NCI-H446 (cell line): ENCODE results near the gene EPS8L2.
"Not testable (repeated sequence)": the region's sequence is repeated elsewhere in the genome, so short reads cannot be mapped to it uniquely, and the experiment has no call there.

ENCODE experiments used
- DNase-seq, 2 experiments: peaks; one replicate each; lab custom pipeline; 2025; lab: John Stamatoyannopoulos, UW

EPS8L2 gene

GRCh38 chr11:690244-690643, 15.8 kb upstream of the EPS8L2 start:
- DNase-seq, result not testable (repeated sequence)

GRCh38 chr11:690738-691633, 15.0 kb upstream of the EPS8L2 start:
- DNase-seq, result no peak

GRCh38 chr11:691710-692590, 14.1 kb upstream of the EPS8L2 start:
- DNase-seq, result no peak

GRCh38 chr11:692824-693414, 13.1 kb upstream of the EPS8L2 start:
- no peak for DNase-seq

- DNase-seq, result no peak
These were observed 12.6 kb upstream of the EPS8L2 start for GRCh38 chr11:693415-693831.

- no peak for DNase-seq
These were observed 12.0 kb upstream of the EPS8L2 start for GRCh38 chr11:693887-694562.

GRCh38 chr11:694563-695287, 11.3 kb upstream of the EPS8L2 start, which contains the start of gene DEAF1:
Gene DEAF1, minus strand, starts transcription at chr11:695222. Its CDS starts 175 bp downstream, at chr11:695047.
- DNase-seq, result peak; percentile 96 to 99

GRCh38 chr11:695288-695537, 10.8 kb upstream of the EPS8L2 start:
- no peak for DNase-seq

- peak; percentile 98 to 99 for DNase-seq
These were observed 10.3 kb upstream of the EPS8L2 start, which contains the start of gene TMEM80 for GRCh38 chr11:695538-696248. Gene TMEM80, plus strand, starts transcription at chr11:695816. Its CDS starts 12 bp downstream, at chr11:695828.

GRCh38 chr11:696955-697491, 9.0 kb upstream of the EPS8L2 start:
- no peak for DNase-seq

- DNase-seq, result no peak
These were observed 8.2 kb upstream of the EPS8L2 start for GRCh38 chr11:697811-698311.

- DNase-seq, result no peak
These were observed 7.4 kb upstream of the EPS8L2 start for GRCh38 chr11:698493-699115.

- no peak for DNase-seq
These were observed 6.9 kb upstream of the EPS8L2 start for GRCh38 chr11:699116-699508.

- no peak for DNase-seq
These were observed 6.3 kb upstream of the EPS8L2 start for GRCh38 chr11:699753-700152.

- no peak for DNase-seq
These were observed 4.1 kb upstream of the EPS8L2 start for GRCh38 chr11:701741-702461.

GRCh38 chr11:702462-703461, 3.3 kb upstream of the EPS8L2 start:
- no peak for DNase-seq

GRCh38 chr11:703506-703905, 2.5 kb upstream of the EPS8L2 start:
- DNase-seq, result no peak

- DNase-seq, result no peak
These were observed 1.8 kb upstream of the EPS8L2 start for GRCh38 chr11:704228-704674.
